HG02885 (cell line): Measurements from ENCODE around the gene PQBP1.
A peak's percentile ranks its signal among the peaks of the same experiment; 100 is the strongest.
"Not testable (repeated sequence)": the region's sequence is repeated elsewhere in the genome, so short reads cannot be mapped to it uniquely, and the experiment has no call there.

Source experiments
- ATAC-seq: cut with Tn5 transposase; IDR thresholded peaks from one replicate; pipeline ENCODE4 v1.9.1; 2021; ENCODE audit warnings: mild to moderate bottlenecking; ENCODE audit not compliant: unreplicated experiment, poor library complexity

Gene PQBP1, protein sequence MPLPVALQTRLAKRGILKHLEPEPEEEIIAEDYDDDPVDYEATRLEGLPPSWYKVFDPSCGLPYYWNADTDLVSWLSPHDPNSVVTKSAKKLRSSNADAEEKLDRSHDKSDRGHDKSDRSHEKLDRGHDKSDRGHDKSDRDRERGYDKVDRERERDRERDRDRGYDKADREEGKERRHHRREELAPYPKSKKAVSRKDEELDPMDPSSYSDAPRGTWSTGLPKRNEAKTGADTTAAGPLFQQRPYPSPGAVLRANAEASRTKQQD

DNA sequence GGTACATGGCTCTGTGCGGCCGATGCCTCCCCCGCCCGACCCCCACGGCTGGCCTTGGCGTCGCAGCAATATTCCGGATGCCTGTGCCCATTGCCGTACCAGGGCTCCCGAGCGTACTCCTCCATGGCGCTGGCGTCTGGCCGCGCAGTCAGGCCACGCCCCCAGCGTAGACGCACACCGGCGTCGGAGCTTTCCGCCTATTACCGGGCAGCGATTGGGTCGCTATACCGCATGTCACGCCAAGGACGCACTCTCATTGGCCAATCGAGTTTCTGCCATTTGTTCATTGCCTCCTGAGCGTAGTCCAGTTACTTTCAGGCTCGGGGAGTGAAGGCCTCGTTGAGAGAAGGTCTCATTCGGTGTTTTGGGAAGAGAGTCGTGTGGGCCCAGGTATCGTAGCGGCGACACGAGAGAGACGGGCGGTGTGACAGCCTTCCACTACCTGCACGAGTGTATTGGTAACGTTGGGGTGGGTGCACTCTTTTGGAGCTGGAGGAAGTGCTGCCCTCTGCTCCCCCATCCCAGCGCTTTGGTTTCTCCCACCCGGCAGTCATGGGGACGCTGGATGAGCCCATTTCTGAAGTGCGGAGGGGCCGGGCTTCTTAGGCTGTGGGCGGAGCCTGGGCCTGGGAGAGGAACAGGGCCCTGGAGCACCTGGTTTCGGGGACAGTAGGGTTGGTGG, at the start of gene PQBP1, which contains the start of gene TIMM17B:
PQBP1 (plus strand) TSS at position 306 of the 682 bp plus-strand sequence. CDS start 580 bp downstream, outside the sequence.
TIMM17B (minus strand) TSS at position 144 of the 682 bp plus-strand sequence; CDS start at position 125, 19 bp downstream.
- peak; percentile 86 for ATAC-seq

DNA sequence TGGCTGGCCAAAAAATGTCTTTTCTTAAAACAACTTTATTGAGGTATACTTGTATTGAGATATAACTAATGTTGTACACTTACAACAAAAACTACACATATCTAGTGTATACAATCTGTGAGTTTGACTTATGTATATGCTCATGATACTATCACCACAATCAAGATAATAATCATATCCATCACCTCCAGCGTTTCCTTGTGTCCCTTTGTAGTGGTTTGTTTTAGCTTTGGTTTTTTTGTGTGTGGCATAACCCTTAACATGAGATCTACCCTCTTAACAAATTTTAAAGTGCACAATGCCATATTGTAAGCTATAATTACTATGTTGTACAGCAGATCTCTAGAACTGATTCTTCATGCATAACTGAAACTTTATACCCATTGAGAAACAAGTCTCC, 48.9 kb upstream of the PQBP1 start:
- no peak for ATAC-seq

DNA sequence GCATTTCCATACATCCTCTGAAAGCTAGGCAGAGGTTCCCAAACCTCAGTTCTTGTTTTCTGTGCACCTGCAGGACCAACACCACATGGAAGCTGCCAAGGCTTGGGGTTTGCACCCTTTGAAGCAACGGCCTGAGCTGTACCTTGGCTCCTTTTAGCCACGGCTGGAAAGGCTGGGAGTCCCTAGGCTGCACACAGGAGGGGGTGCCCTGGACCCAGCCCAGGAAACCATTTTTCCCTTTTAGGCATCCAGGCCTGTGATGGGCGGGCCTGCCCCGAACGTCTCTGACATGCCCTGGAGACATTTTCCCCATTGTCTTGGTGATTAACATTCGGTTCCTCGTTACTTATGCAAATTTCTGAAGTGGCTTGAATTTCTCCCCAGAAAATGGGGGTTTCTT, 44.9 kb upstream of the PQBP1 start:
- no peak for ATAC-seq

DNA sequence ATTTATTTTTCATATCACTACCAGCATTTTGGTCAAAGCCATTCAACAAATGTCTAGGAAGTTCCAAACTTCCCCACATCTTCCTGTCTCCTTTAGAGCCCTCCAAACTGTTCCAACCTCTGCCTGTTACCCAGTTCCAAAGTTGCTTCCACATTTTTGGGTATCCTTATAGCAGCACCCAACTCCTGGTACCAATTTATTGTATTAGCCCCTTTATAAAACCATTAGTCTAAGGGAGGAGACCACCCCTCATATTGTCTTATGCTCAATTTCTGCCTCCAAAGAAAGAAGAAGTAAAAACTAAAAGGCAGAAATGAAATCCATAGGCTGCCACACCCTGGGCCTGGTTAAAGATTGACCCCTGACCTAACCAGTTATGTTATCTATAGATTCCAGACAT, 44.2 kb upstream of the PQBP1 start:
- not testable (repeated sequence) for ATAC-seq

DNA sequence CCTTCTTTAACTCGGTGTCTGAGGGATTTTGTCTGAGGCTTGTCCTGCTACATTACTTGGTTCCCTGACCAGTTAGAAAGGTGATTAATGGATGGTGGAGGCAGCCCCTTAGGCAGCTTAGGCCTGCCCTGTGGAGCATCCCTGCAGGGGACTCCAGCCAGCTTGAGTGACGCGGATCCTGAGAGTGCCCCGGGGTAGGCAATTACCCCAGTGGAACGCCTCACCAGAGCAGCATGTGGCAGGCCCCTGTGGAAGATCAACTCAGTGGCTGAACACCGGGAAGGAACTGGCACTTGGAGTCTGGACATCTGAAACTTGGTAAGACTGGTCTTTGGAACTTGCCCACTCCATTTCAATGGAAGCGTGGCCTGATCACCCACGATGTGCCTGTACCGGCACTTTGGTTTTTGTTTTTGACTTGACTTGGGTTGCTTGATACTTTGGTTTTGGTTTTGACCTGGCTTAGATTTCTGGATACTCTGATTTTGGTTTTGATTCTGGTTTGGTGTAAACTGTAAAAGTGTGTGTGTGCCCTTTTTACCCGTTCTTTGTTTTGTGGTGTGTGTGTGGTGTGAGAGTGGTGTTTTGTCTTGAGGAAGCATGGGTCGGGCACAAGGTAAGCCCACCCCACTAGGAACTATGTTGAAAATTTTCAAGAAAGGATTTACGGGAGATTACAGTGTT, 43.5 kb upstream of the PQBP1 start:
- not testable (repeated sequence) for ATAC-seq

DNA sequence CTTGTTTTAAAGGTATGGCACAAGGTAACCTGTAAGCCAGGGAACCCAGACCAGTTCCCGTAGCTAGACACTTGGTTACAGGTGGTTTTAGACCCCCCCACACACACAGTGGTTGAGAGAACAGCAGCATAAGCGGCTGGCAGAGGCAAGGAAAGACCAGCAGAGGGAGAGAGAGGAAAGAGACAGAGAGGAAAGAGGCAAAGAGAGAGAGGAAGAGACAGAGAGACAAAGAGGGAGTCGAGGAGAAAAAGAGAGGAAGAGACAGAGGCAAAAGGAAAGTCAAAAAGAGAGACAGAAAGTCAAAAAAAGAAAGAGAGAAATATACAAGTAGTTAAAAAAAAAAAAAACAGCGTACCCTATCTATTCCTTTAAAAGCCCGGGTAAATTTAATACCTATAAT, 42.8 kb upstream of the PQBP1 start:
- ATAC-seq: no peak

DNA sequence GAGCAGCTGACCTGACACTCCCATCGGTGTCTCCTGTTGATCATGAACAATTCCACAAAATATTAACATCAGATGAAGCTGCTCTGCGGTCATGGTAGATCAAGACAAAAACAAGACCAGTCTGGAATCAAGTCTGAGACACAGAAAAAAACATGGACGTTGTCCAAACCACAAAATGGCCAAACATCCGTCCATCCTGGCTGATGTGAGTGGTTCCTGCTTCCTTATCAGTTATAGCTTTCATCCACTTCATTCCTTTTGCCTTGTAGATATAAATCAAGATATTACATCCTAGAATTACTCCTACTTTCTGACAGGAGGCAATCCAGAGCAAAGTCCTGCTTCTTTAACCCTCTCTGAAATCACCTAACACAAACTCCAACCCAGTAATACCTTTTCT, 33.5 kb upstream of the PQBP1 start:
- no peak for ATAC-seq

DNA sequence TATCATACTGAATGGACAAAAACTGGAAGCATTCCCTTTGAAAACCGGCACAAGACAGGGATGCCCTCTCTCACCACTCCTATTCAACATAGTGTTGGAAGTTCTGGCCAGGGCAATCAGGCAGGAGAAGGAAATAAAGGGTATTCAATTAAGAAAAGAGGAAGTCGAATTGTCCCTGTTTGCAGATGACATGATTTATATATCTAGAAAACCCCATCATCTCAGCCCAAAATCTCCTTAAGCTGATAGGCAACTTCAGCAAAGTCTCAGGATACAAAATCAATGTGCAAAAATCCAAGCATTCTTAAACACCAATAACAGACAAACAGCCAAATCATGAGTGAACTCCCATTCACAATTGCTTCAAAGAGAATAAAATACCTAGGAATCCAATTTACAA, 25.7 kb upstream of the PQBP1 start:
- not testable (repeated sequence) for ATAC-seq

DNA sequence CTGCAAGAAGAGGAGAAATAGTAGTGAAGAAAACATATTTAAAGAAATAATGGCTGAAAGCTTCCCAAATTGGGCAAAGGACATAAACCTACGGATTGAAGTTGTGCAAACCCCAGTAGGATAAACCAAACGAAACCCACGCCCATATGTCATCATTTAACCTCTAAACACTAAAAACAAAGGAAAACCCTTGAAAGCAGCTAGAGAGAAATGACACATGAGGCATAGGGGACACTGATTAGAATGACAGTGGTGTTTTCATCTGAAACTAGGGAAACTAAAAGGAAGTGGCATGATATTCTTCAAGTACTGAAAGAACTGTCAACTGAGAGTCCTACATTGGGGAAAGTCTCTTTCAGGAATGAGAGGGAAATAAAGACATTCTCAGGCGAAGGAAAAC, 20.8 kb upstream of the PQBP1 start:
- ATAC-seq: not testable (repeated sequence)

DNA sequence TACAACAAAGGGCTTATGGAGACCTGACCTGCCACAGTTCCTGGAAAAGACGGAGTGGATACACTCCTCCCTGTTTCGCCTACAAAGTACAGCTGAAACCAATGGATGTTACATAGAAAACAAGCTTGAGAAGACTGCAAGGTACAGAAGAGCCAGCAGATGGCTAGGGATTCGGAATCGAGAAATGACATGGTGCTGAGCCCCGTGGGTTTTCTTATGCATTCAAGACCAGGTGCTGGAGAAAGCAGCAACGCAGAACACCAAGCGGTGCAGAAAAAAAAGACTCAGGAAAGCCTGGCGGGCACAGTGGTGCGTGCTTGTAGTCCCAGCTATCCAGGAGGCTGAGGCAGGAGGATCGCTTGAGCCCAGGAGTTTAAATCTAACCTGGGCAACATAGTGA, 14.0 kb upstream of the PQBP1 start:
- ATAC-seq: no peak

DNA sequence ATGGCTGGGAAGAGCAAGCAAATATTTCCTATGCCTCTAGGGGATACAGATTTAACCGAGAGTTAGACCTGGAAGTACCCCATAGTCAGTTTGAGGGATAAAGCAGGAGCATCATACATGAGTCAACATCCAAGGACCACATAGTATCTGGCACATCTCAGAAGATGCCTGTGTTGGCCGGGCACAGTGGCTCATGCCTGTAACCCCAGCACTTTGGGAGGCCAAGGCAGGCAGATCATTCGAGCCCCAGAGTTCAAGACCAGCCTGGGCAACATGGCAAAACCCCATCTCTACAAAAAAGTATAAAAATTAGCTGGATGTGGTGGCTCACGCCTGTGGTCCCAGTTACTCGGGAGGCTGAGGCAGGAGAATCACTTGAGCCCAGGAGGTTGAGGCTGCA, 11.1 kb upstream of the PQBP1 start:
- ATAC-seq: not testable (repeated sequence)

DNA sequence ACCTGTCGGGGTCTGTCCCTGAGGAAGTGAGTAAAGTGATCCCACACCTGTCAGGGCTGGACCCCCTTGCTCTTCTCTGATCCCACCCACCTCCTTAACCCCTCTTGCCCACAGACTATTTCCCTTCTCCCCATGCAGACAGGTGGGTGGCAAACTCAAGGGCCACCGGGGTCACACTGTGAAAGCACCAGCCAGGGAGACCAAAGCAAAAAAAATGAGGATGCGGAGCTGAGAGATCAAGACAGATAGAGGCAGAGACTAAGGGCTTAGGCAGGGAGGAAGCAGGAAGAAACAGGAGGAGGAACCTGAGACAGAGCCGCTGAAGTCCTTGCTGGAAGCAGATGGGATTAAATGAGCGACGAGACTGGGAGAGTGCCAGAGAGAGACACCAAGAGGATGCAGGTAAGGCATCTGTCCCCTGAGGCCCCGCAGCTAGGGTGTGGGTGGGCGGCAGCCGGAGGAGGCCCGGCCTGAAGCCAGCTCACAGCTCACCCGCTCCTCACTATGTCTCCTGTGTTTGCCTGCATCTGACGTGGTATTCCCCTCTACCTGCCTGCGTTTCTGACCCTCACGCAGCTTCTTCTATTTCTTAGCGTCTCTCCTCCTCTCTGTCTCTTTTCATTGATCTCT, 7.3 kb upstream of the PQBP1 start:
- peak; percentile 15 for ATAC-seq

DNA sequence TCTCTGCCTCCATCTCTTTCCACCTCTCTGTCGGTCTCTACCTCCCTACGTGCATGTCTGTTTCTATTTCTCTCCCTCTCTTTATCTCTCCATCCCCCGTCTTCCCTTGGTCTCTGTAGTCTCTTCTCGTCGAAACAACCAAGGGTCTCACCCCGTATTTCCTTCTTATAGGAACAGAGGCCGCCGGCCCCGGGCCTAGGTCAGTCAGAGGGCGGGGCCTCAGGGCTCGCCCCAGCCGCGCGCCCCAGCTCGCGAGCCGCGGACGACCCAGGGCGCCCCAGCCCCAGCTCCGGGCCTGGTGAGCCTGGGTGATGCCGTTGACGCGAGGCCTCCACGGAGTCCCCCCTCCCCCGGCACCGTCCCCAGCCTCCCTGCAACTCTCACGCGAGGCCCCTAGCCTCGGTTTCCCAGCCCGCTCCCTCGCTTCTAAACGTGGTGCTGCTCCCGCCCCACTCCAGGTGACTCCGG, 6.8 kb upstream of the PQBP1 start:
- ATAC-seq: peak; percentile 57

DNA sequence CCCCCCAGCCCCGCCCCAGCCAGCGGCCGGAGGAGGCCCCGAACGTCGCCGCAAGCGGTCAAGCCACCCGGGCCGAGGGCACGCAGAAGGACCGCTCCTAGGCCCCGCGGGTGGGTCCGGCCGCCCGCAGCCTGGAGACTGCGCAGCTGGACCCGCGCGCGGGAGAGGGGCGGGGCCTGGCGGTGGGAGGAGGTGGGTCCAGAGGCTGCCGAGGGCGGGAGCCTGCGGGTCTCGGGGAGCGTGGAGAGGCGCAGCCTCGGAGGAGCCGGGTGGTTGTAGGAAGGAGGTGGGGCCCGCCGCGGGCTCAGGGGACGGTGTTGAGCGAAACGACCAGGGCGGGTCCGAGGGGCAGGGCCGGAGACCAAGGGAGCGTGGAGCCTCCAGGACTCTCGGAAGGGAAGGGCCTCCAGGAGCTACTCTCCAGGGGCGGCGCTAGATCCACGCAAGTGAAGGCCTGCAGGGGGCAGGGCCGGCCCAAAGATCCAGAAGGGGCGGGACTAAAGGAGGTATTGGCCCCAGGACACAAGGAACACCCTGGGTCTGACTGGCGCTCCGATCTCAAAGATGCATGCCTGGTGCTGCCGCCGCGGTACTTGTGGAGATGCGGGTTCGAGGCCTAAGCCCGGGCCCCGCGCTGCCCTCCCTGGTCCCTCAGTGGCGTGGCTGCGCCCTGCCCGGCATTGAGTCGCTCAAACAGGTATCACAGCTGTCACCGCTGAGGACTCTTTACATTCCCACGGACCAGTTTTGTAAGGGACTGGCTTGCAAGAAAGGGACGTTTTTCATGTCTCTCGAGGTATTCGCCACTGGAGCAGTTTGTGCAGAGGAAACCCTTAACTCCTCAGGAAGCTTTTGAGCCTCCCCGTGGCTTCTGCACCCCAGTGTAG, 6.1 kb upstream of the PQBP1 start:
- peak; percentile 76 for ATAC-seq

DNA sequence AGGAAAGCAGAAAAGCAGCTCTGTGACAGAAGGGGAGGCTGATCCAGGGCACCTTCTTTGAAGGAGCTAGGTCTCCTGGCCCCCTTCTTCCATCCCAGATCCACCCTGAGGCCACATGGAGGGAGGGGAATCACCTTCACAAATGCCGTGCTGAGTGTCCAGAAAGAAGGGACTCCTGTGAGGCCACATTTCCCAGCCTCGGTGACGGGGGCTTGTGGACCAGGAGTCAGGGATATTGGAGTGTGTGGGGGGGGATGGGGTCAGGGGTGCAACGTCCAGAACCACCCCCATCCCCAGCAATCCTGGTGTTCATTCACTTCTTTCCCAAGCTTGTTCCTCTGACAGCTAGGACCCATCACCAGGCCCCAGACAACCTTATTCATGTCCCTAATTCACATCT, 4.8 kb upstream of the PQBP1 start:
- ATAC-seq: no peak

DNA sequence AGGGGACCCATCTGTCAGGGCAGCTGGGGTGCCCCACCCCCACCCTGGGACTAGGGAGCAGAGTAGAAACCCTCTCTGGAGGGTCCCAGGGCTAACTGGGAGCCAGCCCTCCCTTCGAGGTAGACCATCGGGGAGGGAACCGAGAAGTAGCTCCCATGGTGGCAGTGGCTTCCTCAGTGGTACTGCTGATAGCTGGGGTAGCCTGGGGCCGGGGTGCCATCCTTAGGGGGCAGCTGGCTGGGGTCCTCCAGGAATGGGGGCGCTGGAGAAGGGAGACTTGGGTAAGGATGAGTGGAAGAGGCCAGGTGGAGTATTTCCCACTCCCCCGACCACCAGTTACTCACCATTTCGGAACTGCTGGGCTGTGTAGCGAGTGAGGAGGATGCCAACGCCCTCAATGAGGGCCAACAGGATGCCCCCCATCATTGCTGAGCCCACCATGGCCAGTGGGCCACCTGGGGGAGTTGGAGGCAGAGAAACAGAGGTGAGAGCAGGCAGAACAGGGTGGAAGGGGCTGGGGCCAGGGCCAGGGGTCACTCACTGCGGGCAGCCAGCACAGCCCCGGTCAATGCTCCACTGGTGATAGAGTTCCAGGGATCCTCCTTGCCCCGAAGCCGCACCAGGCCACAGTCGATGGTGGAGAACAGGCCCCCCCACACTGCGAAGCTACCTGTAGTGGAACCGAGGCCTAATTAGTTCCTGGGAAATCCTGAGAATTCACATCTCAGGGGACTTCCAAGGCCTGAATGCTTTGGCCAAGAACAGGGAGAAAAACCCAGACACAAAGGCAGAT, 4.0 kb upstream of the PQBP1 start:
- ATAC-seq: no peak

DNA sequence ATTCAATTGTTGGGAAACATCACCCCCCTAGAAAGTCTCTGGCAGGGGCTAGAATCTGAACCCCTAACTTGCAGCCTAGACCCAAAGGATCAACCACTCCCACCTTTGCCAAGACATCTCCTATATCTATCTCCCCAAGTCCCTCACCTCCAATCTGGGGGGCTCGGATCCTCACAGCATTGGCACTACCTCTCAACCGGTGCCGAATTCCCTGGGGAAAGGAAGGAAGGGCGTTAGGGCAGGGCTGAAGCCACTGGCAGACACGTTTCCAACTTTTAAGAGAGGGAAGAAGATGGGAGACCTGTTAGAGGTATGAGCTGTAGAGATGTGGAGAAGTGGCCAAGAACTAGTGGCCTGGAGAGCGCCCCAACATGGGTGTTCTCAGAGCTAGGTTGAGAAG, 2.8 kb upstream of the PQBP1 start:
- ATAC-seq: no peak

DNA sequence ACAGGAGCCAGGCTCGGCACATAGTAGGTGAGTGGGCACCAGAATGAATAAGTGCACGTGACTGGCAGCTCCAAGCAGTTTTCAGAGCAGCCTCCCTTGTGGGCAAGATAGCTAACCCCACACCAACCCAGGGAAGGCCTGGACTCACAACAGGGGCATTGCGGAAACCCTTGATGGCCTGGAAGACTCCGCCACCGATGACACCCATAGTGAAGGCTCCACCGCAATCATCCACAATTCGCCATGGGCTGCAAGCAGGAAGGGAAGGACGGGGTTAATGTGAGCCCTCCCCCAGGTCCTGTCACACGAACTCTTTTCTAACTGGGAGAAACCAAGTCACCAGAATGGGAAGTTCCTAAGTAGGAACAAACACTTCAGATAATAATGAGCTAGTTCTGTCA, 1.1 kb upstream of the PQBP1 start:
- ATAC-seq: no peak

DNA sequence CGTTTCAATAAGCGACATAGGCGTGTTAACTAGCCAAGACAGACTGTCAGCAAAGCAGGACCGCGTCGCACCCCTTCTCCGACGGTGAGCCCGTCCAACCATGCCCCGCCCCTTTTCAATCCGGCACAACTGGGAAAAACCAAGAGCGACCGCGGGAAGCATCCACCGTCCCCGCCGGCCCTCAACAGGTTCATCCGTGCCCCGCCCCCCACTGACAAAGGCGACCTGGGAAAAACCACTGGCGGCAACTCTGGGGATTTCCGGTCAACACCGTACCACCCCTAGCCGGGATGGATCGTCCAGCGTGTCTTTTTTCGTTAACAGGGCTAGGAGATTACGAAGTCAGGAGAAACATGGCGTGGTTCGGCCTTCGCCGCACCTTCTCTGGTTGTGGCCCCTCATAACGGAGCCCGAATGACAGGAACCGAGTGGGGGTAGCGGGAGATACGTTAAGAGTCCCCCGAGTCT, 539 bp upstream of the PQBP1 start:
- peak; percentile 8 for ATAC-seq
